ENCODE measurements around the gene UBE3B.
A peak's percentile ranks its signal among the peaks of the same experiment; 100 is the strongest.

UBE3B gene

DNA sequence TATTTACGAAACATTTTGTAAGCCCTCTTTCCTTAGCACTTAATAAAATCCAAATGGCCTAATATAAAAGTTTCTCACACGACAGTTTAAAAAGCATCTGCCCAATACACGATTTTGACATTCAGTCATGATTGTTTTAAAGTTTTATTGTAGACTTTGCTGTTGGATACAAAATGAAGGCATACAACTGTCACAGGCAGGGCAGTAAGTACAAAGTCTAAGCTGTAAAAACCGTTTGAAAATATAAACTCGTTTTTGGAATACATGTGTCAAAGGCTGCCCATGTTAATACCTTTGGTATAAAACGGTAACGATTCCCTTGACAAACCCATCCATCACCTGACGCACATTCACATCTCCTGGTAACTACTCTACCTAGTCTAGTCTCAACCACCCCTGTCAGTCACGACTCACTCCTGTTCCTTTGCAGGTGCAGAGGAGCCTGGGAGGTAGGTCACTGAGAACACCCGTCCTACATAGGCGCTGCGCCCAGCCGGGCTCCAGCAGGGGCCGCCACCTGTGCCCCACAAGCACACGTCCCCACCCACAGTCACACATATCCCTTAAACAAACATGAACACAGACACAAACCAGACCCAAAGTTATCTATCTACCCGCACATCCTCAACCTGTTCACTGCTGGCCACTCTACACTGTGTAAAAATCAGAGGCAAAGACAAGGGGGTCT, 27.4 kb upstream of the UBE3B start:
- TF ChIP-seq, protein P1, sequence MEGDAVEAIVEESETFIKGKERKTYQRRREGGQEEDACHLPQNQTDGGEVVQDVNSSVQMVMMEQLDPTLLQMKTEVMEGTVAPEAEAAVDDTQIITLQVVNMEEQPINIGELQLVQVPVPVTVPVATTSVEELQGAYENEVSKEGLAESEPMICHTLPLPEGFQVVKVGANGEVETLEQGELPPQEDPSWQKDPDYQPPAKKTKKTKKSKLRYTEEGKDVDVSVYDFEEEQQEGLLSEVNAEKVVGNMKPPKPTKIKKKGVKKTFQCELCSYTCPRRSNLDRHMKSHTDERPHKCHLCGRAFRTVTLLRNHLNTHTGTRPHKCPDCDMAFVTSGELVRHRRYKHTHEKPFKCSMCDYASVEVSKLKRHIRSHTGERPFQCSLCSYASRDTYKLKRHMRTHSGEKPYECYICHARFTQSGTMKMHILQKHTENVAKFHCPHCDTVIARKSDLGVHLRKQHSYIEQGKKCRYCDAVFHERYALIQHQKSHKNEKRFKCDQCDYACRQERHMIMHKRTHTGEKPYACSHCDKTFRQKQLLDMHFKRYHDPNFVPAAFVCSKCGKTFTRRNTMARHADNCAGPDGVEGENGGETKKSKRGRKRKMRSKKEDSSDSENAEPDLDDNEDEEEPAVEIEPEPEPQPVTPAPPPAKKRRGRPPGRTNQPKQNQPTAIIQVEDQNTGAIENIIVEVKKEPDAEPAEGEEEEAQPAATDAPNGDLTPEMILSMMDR (conservative IDR thresholded peaks at IDR 0.05; ENCODE audit: low read depth, low read length): peak; percentile 14
- no peak overlapping the region for H3K4me3 ChIP-seq (ENCODE audit: low read length)
- DNase-seq (ENCODE audit: low read depth): no peak

DNA sequence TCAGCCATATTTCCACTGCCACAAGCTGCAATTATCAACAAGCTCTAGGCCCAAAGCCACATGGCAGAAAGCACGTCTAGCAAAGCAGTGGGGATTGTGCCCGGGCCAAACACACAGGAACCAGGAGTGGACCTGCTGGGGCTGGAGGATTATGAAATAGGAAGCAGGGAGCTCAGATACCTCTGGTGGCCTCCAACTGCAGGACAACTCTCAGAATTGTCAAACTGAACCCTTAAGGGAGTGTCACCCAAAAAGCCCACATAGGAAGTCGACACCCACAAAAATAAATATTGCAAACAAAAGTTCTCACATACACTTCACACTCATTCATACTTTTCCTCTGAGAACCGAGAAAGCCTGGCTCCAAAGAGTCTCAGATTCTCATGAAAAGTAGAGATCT, 26.5 kb upstream of the UBE3B start:
- H3K4me3 ChIP-seq (ENCODE audit: low read length): no peak overlapping the region
- DNase-seq (ENCODE audit: low read depth): no peak
- TF ChIP-seq, protein P1 (conservative IDR thresholded peaks at IDR 0.05; ENCODE audit: low read depth, low read length): no peak

DNA sequence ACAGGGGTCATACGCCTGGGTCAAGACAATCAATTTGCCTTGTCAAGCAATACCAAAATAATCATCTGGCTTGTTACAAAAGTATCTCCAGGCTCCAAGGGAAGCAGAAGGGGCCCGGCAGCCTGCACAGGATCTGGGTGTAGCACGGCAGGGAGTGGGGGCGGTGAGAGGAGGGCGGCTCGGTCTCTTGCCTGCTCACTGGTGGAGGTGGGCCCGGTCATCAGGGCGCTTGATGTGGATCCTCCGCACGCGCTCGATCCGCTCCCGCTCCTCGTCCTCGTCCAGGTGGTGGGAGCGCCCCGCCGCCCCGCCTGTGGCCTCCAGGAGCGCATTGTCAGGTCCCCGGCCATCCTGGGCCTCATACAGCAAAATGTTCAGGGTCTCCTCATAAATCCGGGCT, 26.0 kb upstream of the UBE3B start:
- no peak overlapping the region for H3K4me3 ChIP-seq (ENCODE audit: low read length)
- TF ChIP-seq, protein P1 (conservative IDR thresholded peaks at IDR 0.05; ENCODE audit: low read depth, low read length): no peak
- no peak for DNase-seq (ENCODE audit: low read depth)

DNA sequence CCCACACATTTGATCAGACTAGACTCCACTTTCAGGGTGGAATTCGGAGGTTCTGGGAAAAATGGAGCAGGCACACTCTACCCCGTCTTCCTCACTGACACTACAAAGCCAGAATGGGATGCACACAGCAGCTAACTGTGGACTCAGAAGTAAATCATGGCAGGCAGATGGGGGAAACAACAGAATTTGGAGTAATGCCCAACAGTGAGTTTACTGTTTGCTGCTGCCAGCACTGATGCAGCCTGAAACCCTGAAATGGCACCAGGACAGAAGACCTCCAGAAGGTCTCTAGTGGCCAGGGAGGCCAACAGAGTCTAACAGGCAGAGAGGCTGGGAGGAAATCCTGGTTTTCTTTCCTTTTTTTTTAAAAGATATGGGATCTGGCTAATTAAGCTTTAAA, 24.9 kb upstream of the UBE3B start:
- TF ChIP-seq, protein P1 (conservative IDR thresholded peaks at IDR 0.05; ENCODE audit: low read depth, low read length): no peak
- no peak for DNase-seq (ENCODE audit: low read depth)
- H3K4me3 ChIP-seq (ENCODE audit: low read length): no peak overlapping the region

DNA sequence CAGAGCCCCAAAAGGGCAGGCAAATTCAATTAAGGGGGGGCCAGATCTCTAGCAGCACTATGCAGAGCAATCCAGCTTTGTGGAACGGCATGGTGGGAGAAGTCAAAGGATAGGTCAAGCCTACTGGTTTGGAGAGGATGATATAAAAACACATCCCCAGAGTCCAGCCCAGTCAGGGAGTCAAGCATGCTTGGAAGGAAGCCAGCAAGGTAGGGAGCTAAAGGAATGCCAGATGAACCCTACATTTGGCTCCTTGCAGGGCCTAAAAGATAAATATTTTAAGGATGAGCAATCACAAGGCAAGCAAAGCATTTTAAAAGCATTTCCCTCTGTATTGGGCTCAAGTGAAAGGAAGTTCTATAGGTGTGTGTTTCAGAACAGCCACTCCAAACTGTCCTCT, 21.7 kb upstream of the UBE3B start:
- DNase-seq (ENCODE audit: low read depth): no peak
- TF ChIP-seq, protein P1 (conservative IDR thresholded peaks at IDR 0.05; ENCODE audit: low read depth, low read length): no peak
- H3K4me3 ChIP-seq (ENCODE audit: low read length): no peak overlapping the region

DNA sequence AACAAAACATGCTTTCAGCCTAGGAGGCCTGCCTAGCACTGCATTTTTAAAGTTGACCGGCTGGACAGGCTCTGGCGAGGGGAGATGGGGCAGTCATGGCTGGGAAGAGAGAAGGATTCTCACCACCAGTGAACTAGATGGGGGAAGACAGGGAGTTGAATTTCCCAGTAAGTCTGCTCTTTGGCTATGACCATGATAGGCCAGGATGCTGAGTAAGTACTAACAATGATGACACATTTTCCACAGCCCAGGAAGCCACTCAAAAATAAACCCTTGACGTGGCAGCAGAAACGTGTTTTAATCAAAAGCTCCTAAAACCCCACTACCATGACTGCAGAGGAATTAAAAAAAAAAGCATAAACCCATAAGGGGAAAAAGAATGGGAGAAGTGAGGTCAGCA, 19.3 kb upstream of the UBE3B start:
- no peak for DNase-seq (ENCODE audit: low read depth)
- no peak overlapping the region for H3K4me3 ChIP-seq (ENCODE audit: low read length)
- TF ChIP-seq, protein P1 (conservative IDR thresholded peaks at IDR 0.05; ENCODE audit: low read depth, low read length): no peak

DNA sequence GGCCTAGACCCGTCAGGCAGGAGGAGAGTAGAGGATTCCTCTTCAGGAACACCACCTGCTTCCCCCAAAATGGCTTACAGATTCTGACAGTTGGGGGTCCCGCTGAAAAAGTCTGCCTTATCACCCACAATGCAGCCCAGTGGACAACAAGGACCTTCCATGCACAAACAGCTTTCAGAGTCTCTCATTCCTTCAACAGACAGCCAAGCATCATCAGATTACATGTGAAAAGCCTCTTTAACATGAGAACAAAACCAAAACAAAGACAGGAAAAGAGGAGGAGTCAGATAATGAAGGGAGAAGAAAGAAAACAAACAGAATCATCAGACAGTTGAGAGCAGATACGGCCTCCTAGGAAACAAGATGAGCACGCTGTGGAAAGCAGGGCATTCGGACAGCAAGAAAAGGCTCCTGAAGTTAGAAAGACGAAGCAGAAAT, 18.6 kb upstream of the UBE3B start:
- TF ChIP-seq, protein P1 (conservative IDR thresholded peaks at IDR 0.05; ENCODE audit: low read depth, low read length): no peak
- DNase-seq (ENCODE audit: low read depth): no peak
- H3K4me3 ChIP-seq (ENCODE audit: low read length): no peak overlapping the region

All from retinal pigment epithelial cell (primary cell).